H54 (cell line): ENCODE measurements around the gene TSPAN3.

Experiments
- DNase-seq: peaks from one replicate; pipeline ENCODE4 v3.0.0; 2011; ENCODE audit warnings: low spot score, mixed read lengths; ENCODE audit not compliant: insufficient read length
- FAIRE-seq: peaks from 3 replicates; lab custom pipeline; 2011; peaks lifted over from hg19 to GRCh38; lab: Jason Lieb, UNC
- POLR2A ChIP-seq: IDR thresholded peaks from 2 replicates; pipeline ENCODE4 v1.6.1; 2011; ENCODE audit warnings: low read depth, mild to moderate bottlenecking, low read length

TSPAN3 gene

DNA sequence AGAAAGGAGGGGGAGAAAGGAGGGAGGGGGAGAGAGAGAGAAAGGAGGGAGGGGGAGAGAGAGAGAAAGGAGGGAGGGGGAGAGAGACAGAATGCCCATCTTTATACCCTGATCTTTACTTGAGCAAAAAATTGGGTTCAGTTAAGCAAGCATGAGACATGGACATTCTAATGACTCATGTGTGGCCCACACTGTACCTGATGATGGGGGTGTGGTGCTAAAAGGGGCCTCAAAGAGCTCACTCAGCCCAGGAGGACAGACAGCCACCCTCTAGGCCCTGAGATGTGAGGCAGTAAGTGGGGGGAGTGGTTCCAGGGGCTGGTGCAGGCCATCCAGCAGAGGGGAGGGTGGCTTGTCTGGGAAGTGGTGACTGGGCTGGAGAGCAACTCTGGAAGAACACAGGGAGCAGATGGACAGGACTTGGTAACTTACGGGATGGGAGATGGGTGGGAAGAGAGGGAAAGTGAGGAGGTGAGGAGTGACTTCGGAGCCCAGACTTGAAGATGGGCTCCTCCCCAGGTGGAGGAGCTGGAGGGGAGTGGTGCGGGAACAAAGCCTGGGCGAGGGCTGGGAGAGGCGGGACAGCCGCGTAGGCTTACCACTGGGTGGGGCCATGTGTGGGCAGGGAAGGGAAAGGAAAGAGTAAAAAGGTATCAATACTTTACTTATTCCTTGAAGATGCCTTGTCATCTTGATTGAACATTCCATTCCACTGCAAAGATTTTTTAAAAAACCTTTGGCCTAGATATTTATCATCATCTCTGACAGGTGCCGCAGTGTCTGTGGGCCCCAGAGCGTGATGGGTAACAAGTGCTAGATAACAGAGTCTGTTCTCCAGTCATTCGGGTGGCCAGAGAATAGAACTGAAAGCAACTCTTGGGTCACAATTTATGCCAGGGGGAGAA is 32.3 kb downstream of the TSPAN3 start:
- no peak for DNase-seq
- no peak for FAIRE-seq
- TF ChIP-seq POLR2A = no peak

DNA sequence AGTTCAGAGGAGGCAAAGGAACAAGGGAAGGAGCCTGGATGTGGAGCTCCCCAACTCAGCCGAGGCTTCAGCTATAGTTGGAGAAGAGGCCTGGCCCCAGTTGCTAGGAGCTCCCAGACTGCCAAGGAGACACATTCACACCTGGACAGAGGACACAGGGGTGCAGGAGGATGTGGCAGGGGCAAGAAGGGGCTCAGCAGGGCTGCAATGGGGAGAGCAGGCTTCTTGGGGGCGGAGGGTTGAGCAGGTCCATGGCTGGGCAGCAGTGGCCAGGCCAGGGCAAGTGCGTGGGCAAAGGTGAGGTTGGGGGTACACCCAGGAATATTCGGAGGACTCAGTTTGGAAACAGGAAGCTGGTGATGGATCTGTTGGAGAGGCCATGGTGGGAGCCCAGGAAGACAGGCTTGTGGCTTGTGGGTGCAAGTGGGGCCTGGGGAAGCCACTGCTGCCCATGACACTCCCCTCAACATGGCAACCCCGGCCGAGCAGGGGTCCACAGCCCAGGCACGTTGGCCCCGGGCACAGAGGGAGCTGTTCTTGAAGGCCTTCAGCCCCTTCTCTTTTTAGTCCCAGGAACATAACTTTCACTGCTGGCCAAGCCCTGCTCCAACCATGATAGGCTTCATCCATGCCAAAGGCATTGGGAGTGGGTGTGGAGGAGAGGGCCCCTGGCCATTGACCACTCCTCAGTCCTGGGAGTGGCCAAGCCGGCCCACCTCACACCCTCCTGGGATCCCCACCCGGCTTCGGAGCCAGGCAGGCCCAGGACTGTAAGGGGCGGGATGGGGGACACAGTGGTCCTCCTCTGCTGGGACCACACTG is 33.3 kb downstream of the TSPAN3 start:
- FAIRE-seq (no peak), DNase-seq (no peak)
- TF ChIP-seq POLR2A = no peak

DNA sequence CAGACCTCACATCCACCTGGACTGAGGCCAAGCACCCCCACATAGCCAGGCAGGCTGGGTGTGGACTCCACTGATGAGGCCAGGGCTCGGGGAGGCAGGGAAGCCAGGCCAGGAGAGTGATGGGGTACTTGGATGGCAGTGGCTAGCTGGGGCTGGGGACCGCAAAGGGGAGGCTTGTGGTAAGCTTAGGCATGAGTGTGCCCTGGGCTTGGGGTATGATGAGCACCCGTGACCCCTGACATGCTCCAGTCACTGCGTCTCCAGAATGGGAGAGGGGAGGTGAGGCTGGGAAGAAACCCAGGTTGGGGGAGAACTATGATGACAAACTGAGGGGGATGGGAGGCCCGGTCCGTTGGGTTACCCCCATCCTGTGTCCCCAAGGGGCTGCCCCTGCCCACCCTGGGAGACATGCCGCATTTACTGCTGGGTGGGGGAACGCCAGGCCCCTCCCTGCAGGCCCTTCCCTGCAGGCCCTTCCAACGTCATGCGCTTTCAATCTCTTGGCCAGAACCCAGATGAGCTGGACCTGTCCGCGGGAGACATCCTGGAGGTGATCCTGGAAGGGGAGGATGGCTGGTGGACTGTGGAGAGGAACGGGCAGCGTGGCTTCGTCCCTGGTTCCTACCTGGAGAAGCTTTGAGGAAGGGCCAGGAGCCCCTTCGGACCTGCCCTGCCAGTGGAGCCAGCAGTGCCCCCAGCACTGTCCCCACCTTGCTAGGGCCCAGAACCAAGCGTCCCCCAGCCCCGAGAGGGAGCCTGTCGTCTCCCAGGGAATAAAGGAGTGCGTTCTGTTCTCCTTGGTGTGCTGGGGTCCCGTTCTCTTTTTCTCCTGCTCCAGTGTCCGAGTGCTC is 34.1 kb downstream of the TSPAN3 start:
- DNase-seq = no peak
- TF ChIP-seq POLR2A = no peak
- no peak for FAIRE-seq

DNA sequence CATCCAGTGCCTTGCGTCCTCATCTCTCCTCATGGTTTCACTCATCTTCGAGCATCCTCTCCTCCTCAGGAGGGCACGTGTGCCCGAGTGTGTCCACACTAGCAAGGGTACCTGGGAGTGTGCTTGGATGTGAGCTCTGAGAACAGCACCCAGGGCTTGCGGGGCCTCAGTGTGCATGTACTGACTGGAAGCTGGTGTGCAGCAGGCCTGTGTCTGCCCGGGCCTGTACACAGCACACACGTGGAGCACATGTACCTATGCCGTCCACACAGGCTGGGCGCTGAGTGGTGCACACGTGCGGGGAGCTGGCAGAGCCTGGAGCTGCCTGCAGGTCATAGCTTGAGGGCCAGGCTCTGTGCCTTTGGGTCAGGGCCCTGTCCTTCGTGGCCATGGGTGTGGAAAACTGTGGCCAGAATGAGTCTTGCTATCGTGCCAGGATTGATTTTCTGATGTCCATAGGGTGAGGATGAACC is 34.9 kb downstream of the TSPAN3 start:
- no peak for DNase-seq
- no peak for TF ChIP-seq POLR2A
- no peak for FAIRE-seq

DNA sequence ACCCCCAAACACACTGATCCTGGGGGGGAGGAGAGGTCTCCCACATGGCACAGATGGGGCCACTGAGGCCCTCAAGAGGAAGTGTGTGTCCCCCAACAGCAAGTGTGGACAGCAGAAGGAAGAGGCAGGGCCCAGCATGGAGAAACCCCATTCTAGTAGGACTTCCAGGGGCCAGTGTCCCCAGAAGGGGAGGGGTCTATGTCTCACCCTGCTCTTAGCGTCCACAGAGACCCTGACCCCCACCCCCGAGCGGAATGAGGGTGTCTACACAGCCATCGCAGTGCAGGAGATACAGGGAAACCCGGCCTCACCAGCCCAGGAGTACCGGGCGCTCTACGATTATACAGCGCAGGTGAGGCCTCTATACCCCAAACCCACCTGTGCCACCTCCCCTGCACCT is 35.3 kb downstream of the TSPAN3 start:
- DNase-seq (no peak), FAIRE-seq (no peak)
- TF ChIP-seq POLR2A = no peak

DNA sequence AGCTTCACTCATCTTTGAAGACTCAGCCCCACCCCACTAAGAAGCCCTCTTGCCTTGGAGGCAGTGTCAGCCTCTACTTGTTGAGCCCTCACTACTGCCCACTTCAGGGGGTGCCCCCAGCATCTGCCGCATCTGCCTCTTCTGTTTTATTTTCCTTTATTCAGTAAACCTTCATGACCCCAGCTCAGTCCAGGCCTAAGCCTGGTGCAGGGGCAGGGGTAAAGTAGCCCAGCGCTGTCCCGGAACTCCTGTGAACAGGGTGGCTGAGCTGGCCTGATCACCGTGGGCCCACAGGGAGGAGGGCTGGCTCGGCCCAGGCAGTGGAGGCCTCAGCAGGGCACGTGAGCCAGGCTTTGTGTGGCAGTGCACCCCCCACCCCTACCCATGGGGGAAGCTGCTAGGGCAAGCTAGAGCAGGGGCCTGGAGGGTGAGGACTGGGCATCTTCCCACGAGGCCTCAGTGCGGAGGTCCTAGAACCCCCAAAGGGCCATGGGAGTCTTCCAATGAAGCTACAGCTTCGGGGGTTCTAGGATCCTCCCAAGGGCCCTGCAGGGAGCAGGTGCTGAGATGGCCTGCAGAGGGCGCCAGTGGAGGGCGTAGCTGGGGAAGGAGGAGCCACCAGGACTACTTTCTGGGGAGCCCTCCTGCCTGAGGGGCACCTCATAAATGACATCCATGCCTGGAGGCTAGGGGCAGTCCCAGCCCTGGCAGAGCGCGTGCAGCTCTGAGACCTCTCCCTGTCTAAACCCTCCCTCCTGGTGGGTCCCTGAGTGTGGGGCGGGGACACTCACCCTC is 36.0 kb downstream of the TSPAN3 start:
- TF ChIP-seq POLR2A = no peak
- DNase-seq (no peak), FAIRE-seq (no peak)

DNA sequence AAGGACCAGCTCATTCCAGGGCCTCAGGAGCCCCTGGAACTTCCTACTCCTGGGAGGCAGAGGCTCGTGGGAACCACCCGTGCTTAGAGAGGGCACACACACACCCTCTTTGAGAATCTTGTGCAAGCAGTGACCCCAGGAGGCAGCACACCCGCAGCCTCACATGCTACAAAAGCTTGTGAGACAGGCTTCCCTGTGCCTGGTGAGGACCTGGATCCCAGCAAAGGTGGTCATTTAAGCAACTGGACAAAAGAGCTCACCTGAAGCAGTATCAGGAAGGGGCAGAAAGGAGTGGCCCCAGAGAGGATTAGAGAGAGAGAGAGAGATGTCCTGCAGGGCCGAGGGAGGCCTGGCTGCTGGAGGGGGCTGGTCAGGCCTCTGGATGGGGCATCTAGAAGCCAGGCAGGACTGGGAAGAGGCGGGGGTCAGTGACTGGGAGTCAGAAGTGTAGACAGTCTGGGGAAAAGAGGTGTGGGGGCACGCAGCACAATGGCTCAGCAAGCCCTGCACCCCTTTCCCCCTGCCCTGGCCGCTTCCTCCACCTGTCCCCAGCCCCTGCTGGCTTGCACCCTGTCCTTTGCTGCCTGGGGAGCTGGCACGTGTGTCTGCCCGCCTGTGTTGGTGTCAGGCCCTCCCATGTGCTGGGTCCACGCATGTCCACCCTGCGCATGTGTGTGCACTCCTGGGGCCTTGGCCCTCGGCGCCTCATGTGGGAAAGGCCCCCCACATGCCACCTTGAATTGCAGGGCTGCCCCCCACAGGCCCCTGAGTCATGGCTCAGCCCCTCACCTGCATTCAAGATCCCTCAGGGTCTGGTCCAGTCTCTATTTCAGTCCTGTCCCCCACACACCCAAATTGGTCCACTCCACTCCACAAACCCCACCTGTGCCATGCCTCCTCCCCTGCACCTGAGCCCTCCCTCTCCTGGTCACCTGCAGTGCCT is 36.9 kb downstream of the TSPAN3 start:
- FAIRE-seq = no peak
- TF ChIP-seq POLR2A = no peak
- DNase-seq = no peak

DNA sequence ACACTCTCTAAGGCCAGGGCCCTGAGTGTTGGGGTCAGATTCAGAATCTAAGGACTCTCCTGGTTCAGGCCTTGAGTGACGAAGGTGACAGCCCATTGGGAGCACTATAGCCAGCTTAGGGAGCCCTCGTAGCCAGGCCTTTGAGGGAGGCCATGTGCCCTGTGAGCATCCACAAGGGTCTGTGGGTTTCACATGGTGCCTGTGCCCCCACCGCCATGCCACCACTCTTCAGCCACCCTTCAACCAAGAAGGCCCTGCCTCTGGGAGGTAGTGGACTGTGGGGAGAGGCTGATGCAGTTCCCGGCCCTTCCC is 37.5 kb downstream of the TSPAN3 start:
- no peak for FAIRE-seq
- DNase-seq = no peak
- no peak for TF ChIP-seq POLR2A

DNA sequence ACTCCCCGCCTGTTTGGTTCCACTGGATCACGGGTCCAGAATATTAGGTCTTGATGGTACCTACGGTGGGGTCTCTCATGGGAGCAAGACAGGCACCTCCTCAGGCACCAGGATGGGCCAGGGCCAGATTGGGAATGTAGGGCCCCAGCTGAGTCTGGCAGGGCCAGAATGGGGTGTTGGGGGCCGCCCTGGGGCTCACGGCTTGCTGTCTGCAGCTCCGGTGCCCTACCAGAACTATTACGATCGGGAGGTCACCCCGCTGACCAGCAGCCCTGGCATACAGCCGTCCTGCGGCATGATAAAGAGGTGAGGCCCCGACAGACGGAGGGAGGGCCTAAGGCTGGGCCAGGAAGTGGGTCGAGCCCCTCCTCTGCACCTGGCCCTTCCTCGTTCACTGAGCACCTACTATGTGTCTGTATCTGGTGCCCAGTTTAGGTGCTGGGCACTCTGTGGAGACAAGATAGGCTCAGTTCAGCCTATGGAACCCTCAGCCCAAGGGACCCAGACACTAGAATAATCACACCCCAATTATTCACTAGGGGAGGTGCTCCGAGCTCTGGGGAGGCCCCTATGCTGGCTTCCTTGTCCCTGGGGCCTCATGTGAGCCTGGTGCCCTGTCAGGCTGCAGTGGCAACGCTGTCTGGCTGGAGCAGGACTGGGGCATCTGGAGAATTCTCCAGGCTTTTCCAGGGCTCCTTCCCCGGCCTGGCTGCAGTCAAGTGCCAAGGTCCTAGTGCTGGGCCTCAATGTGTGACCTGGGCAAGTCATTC is 38.1 kb downstream of the TSPAN3 start:
- no peak for TF ChIP-seq POLR2A
- FAIRE-seq (no peak), DNase-seq (no peak)

DNA sequence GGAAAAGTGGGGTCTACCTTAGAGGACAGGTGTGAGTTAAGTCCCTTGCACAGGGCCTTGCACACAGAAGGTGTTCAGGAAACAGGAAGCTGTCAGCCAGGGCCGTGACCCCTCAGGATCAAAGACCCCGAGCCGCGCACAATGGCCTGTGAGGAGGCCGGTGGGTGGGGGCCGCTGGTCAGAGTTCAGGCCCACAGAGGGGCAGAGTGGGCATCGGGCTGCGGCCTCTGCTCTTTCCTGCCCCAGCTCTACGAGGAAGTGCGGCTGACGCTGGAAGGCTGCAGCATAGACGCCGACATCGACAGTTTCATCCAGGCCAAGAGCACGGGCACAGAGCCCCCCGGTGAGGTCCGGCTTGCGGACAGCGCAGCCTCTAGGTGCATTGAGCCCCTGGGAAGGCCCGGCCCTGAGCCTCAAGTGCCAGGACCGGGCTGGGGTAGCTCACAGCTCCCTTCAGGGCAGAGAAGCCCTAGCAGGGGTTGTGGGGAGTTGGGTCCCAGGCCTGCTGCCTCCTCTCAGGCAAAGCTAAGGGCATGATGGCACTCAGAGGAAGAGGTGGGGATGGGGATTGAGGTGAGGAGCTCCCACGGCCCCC is 38.8 kb downstream of the TSPAN3 start:
- no peak for TF ChIP-seq POLR2A
- no peak for DNase-seq
- no peak for FAIRE-seq

DNA sequence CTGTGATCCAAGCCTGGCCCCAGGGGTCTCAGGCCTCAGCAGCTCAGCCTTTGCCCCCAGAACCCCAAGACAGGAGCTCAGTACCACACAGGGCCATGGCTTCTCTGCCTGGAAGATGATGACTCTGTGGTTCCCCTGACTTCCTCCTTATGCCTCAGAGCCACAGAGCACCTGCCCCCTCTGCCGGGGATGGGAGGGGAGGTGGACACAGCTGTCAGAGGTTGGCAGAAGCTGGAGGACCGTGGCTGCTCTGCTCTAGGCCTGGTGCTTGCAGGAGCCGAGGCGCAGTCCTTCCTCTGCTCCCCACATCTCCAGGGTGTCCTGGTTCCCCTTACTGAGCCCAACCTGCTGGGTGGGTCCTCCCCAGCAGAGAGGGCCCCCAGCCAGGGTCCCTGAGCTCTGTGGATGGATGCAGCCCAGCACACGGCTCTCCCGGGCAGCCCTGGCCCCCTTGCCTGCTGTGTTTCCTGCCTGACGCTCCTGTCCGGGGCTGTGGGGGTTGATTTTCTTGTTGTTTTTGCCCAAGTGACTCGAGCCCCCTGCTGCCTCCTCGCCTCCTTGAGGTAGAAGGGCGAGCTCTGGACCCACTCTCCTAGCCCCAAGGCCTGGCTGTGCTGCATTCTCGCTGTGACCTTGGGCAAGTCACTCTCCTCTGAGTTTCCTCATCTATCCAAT is 39.4 kb downstream of the TSPAN3 start:
- no peak for TF ChIP-seq POLR2A
- FAIRE-seq = no peak
- no peak for DNase-seq
